Measurements from ENCODE around the gene NLE1.

DNA sequence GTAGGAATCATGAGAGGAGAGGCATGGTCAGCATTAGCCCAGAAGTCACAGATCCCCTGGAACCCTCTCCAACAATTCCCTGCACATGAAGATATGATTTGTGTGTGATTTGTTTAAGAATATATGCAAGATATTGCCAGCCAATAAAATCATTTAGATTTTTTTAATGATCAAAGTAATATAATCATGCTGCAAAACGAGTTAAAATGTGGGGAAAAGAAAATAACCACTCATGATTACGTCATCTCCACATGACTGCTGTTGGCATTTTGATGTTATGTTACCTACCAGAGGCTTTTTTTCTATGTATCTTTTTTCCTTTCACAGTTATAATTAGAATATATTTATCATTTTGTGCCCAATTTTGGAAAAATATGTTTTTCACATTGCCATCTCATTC lies 29.7 kb upstream of the NLE1 start:
- TF ChIP-seq EZH2 (IDR thresholded peaks at IDR 0.05; ENCODE audit: borderline replicate concordance, low read depth, low read length, poor library complexity, severe bottlenecking) = no peak
- TF ChIP-seq, protein P1, sequence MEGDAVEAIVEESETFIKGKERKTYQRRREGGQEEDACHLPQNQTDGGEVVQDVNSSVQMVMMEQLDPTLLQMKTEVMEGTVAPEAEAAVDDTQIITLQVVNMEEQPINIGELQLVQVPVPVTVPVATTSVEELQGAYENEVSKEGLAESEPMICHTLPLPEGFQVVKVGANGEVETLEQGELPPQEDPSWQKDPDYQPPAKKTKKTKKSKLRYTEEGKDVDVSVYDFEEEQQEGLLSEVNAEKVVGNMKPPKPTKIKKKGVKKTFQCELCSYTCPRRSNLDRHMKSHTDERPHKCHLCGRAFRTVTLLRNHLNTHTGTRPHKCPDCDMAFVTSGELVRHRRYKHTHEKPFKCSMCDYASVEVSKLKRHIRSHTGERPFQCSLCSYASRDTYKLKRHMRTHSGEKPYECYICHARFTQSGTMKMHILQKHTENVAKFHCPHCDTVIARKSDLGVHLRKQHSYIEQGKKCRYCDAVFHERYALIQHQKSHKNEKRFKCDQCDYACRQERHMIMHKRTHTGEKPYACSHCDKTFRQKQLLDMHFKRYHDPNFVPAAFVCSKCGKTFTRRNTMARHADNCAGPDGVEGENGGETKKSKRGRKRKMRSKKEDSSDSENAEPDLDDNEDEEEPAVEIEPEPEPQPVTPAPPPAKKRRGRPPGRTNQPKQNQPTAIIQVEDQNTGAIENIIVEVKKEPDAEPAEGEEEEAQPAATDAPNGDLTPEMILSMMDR (conservative IDR thresholded peaks at IDR 0.05; ENCODE audit: low read depth, low read length) = no peak
